Measurements from ENCODE around the gene MAPK7. TPM values are rescaled to one million over a fixed set of nuclear protein-coding genes. Genes with fewer than 3 reads are reported as not detected.

The MAPK7 gene
- total RNA-seq = 10 to 100 TPM; 13.3 to 16.7 (median 16.3) TPM
- polyA plus RNA-seq = 9.0 TPM
- long read RNA-seq, donor 1, full-length matches to known transcripts = 10 of 12 reads
- long read RNA-seq, donor 1, partial matches to known transcripts = 1 of 12 reads
- long read RNA-seq, donor 1, other reads (novel, unspliced or antisense) = 1 of 12 reads
- long read RNA-seq, donor 2, partial matches to known transcripts = 1 of 4 reads
- long read RNA-seq, donor 2, other reads (novel, unspliced or antisense) = 1 of 4 reads
- long read RNA-seq, donor 3, full-length matches to known transcripts = 4 of 5 reads
- long read RNA-seq, donor 3, partial matches to known transcripts = 1 of 5 reads
- long read RNA-seq, donor 3, other reads (novel, unspliced or antisense) = 0 of 5 reads
- long read RNA-seq, donor 4, partial matches to known transcripts = 3 of 6 reads
- long read RNA-seq, donor 4, other reads (novel, unspliced or antisense) = 1 of 6 reads

DNA sequence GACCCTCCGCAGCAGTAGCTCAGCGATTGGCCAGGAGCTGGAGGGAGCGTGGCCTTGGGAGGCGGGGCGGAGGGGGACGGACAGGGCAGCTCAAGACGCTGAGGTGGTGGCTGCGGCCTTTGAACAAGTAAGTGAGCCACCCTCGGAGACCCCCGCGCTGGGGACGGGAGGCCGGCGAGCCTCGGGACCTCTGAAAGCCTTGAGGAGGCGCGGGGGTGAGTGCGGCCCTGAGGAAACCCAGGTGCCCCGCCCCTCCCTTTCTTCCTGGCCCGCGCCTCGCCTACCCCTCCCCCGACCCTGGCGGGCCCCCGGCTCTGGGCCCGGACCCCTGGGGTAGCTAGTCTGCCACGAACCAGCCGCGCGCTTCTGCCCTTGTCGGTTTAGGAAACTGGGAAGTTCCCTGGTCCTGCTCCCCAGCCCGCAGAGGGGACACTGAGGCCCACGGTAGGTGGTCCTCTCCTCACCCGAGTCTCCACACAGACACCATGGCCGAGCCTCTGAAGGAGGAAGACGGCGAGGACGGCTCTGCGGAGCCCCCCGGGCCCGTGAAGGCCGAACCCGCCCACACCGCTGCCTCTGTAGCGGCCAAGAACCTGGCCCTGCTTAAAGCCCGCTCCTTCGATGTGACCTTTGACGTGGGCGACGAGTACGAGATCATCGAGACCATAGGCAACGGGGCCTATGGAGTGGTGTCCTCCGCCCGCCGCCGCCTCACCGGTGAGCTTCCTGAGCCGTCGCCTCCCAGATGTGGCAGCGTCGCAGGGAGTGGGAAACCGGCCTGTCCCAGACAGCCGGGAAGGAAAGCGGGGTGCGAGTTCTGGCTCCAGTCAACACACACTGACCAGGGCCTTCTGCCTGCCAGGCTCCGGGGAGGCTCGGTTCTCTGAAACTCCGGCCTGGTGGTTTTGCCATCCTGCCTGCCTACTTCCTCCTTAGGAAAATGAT is at the start of gene MAPK7:
MAPK7 (plus strand) TSS at position 83 of the 945 bp plus-strand sequence; CDS start at position 486, 403 bp downstream.
- Histone ChIP-seq H3K27ac (ENCODE audit: low read length) (peak within 1 kb of the TSS; percentile 98), H3K27me3 (ENCODE audit: control insufficient read depth, insufficient read depth) (no peaks in the 10 kb centered on the region), H3K9me3 (ENCODE audit: control insufficient read depth, low read length) (no peaks in the 10 kb centered on the region), H3K4me1 (ENCODE audit: control insufficient read depth, insufficient read depth, low read length) (peaks cover 1% of the 10 kb centered on the region), H3K4me3 (ENCODE audit: low read length) (peak within 1 kb of the TSS; percentile 77)
- WGBS = 4% methylated on average over 69 of the region's 69 CpGs
- peak in 1 of 2 donors; percentile 21 for ATAC-seq
- peak in 1 of 3 donors; percentile 42 for DNase-seq
- intact Hi-C loops (cut with DNase I) = loop anchor here in 1 of 4 donors (5.0 kb wide), 1 partner anchor 129 kb away; no protein-coding TSS in a partner anchor

DNA sequence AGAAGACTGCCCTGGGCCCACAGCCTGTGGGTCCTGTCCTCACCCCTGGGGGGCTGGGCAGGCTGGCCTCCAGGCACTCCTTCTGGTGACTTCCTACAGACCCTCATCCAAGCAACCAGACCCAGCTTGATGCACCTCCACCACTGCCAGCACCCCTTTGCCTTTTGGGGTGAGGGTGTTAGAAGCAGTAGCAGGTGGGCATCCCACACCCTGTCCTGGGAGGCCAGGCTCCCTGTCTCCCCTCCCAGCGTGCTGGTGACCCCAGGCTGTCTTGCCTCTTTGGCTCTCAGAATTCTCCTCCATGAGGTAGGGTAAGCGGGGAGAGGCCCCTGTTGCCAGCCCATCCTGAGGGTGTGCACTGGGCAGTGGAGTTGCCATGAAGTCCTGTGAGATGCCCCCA is 49.2 kb upstream of the MAPK7 start:
- no peak for ATAC-seq
- Histone ChIP-seq H3K4me1 (ENCODE audit: control insufficient read depth, insufficient read depth, low read length) (no peaks in the 10 kb centered on the region), H3K27ac (ENCODE audit: low read length) (no peak overlapping the region), H3K9me3 (ENCODE audit: control insufficient read depth, low read length) (no peaks in the 10 kb centered on the region), H3K4me3 (ENCODE audit: low read length) (no peak overlapping the region), H3K27me3 (ENCODE audit: control insufficient read depth, insufficient read depth) (no peaks in the 10 kb centered on the region)
- intact Hi-C loops (cut with DNase I) = loop anchor here in 1 of 4 donors (10.0 kb wide), 1 partner anchor 56 kb away; the partner anchor contains the start of gene MFAP4
- 96% methylated on average over 2 of the region's 2 CpGs for WGBS
- DNase-seq = no peak

DNA sequence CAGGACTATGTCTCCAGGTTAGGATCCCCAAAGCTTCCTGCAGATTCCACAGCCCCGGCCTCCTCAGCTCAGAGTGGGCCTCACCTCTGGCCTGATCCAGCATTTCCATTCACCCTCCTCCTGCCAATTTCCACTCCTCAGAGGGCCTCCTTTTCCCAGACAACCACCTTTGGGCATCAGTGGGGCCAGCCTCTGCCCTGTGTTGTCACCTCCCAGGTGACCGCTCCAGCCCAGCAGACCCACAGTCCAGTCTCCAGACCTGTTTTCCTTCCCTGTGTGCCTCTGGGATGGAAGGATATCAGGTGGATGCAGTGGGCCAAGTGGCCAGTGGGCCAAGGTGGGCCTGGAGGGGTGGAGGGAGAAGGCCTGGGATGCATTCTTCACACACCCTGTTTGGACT is 48.5 kb upstream of the MAPK7 start:
- no peaks in the 10 kb centered on the region for H3K4me1 ChIP-seq (ENCODE audit: control insufficient read depth, insufficient read depth, low read length)
- H3K27ac ChIP-seq (ENCODE audit: low read length) = no peak overlapping the region
- intact Hi-C loops (cut with DNase I) = loop anchor here in 1 of 4 donors (10.0 kb wide), 1 partner anchor 55 kb away; the partner anchor contains the start of gene MFAP4
- no peak for DNase-seq
- H3K9me3 ChIP-seq (ENCODE audit: control insufficient read depth, low read length) = no peaks in the 10 kb centered on the region
- H3K4me3 ChIP-seq (ENCODE audit: low read length) = no peak overlapping the region
- WGBS = 94% methylated on average over 2 of the region's 2 CpGs
- no peaks in the 10 kb centered on the region for H3K27me3 ChIP-seq (ENCODE audit: control insufficient read depth, insufficient read depth)
- no peak for ATAC-seq

DNA sequence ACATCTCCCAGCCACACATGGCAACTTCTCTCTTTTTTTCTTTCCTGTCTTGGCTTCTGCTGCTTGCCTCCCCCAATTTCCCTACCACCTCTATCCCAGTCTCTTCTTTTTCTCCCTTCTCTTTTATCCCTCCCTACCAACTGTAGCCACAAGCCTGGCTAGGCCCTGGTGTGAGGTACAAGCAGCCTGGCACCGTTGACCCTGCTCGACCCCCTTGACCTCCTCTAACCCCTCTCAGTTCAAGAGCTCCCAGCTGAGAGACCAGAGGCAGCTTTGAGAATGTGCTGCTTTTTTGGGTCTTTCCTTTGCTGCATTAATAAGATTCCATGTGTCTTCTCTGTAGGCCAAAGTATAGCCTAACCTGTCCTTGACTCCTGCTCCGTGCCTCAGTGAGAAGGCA is 48.0 kb upstream of the MAPK7 start:
- no peak overlapping the region for H3K27ac ChIP-seq (ENCODE audit: low read length)
- intact Hi-C loops (cut with DNase I) = no loop called here
- H3K4me3 ChIP-seq (ENCODE audit: low read length) = no peak overlapping the region
- ATAC-seq = no peak
- H3K4me1 ChIP-seq (ENCODE audit: control insufficient read depth, insufficient read depth, low read length) = no peaks in the 10 kb centered on the region
- no peaks in the 10 kb centered on the region for H3K9me3 ChIP-seq (ENCODE audit: control insufficient read depth, low read length)
- DNase-seq = no peak
- H3K27me3 ChIP-seq (ENCODE audit: control insufficient read depth, insufficient read depth) = no peaks in the 10 kb centered on the region
- 73% methylated on average over 3 of the region's 3 CpGs for WGBS

DNA sequence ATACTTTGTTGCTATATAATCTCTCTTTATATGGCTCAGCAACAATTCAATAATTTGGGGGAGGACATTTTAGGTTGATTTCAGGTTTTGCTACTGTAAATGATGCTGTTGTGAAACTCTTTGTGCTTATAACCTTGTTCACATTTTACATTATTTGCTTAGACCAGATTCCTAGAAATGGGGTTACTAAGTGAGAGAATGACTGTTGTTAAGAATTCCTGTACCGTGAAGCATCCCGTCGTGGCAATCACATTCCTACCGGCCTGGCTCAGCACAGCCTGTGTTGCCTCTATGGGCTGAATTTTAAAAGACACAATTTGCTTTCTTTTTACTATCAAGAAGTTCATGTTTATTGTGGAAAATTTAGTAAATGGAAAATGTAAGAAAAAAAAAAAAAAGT is 47.2 kb upstream of the MAPK7 start:
- intact Hi-C loops (cut with DNase I) = no loop called here
- no peak overlapping the region for H3K27ac ChIP-seq (ENCODE audit: low read length)

DNA sequence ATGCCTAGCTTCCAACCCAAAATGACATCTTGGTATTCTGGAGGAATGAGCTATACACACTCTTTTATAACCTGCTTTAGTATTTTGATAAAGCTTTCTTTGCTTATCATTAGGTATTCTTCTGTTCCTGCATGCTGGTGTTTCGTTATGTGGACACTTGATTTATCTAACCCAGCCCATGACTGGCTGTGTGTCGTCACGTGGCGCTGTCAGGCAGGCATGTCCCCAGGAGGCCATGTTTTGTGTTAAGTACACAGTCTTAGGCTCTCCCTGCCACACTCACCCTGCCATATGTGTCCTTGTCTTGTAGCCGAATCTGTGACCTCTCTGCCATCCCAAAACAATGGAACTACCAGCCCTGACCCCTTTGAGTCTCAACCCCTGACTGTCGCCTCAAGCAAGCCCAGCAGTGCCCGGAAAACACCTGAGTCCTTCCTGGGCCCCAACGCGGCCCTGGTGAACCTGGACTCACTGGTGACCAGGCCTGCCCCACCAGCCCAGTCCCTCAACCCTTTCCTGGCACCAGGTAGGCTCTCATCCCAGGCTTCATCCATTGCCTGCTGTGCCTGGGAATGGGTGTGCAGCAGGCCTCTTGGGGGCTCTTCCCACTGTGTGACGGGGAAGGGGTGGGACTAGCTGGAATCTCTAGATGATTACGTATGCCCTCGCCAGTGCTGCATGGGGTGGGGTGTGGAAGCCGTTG is 46.6 kb upstream of the MAPK7 start:
- Histone ChIP-seq H3K4me3 (ENCODE audit: low read length) (no peak overlapping the region), H3K27ac (ENCODE audit: low read length) (no peak overlapping the region), H3K9me3 (ENCODE audit: control insufficient read depth, low read length) (no peaks in the 10 kb centered on the region), H3K4me1 (ENCODE audit: control insufficient read depth, insufficient read depth, low read length) (peaks cover under 1% of the 10 kb centered on the region), H3K27me3 (ENCODE audit: control insufficient read depth, insufficient read depth) (no peaks in the 10 kb centered on the region)
- intact Hi-C loops (cut with DNase I) = no loop called here
- DNase-seq (no peak), ATAC-seq (no peak)
- 82% methylated on average over 13 of the region's 13 CpGs for WGBS

More for the DNA sequence above, 47.2 kb upstream of the MAPK7 start:
- 55% methylated on average over 4 of the region's 4 CpGs for WGBS
- ATAC-seq = no peak
- H3K4me1 ChIP-seq (ENCODE audit: control insufficient read depth, insufficient read depth, low read length) = no peaks in the 10 kb centered on the region
- no peaks in the 10 kb centered on the region for H3K27me3 ChIP-seq (ENCODE audit: control insufficient read depth, insufficient read depth)
- no peak for DNase-seq
- no peaks in the 10 kb centered on the region for H3K9me3 ChIP-seq (ENCODE audit: control insufficient read depth, low read length)
- no peak overlapping the region for H3K4me3 ChIP-seq (ENCODE audit: low read length)

DNA sequence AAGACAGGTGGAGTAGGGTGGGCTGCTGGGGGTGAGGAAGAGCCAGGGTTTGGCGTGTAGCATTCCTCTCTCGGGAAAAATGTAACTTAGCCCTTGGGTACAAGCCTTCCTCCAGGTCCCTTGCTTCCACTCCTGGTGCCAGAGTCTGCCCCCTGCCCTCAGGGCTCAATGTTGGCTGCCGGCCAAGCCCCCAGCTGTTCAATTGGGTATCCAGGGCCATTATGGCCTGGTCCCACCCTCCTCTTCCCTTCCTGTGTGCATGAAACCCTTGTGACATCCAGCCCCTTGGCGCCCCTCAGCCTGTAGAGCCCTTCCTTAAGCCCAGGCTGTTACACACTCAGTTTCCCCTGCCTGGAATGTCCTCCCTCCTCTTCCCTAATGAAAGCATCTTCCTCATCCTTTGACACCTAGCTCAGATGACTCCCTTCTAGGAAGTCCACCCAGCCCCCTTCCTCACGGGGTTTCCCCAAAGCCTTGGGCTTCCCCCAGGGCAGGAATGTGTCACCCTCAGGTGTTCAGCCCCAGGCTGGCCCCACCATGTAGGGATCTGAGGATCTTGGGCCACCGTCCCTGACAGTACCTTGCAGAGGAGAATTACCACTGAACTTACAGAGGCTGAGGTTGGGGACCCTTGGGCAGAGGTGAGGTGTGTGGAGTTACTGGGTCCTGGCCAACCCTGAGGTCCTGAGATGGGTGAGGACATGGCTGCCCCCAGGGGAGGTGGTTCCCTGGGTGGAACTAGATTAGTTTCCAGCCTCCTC is 45.7 kb upstream of the MAPK7 start:
- ATAC-seq (no peak), DNase-seq (peak in 2 of 3 donors; percentile 60 to 61)
- H3K27ac ChIP-seq (ENCODE audit: low read length) = no peak overlapping the region
- H3K4me3 ChIP-seq (ENCODE audit: low read length) = no peak overlapping the region
- intact Hi-C loops (cut with DNase I) = no loop called here
- WGBS = 67% methylated on average over 6 of the region's 6 CpGs
- no peaks in the 10 kb centered on the region for H3K27me3 ChIP-seq (ENCODE audit: control insufficient read depth, insufficient read depth)
- no peaks in the 10 kb centered on the region for H3K9me3 ChIP-seq (ENCODE audit: control insufficient read depth, low read length)
- peaks cover 7% of the 10 kb centered on the region for H3K4me1 ChIP-seq (ENCODE audit: control insufficient read depth, insufficient read depth, low read length)

DNA sequence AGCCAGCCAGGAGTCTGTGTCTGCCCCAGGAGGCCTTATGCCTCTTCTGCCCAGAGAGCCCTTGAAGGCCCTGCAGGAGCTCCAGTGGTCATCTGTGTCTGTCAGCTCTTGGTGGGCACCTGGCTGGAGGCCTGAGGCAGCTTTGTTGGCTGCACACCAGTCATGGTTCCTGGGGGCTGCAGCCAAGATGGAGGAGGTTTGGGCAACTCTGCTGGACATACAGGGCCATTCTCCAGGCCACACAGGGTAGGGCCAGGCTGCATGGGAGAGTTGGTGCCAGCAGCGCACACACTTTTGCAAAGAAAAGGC is 45.2 kb upstream of the MAPK7 start:
- no peak overlapping the region for H3K4me3 ChIP-seq (ENCODE audit: low read length)
- ATAC-seq (no peak), DNase-seq (no peak)
- no peaks in the 10 kb centered on the region for H3K27me3 ChIP-seq (ENCODE audit: control insufficient read depth, insufficient read depth)
- H3K4me1 ChIP-seq (ENCODE audit: control insufficient read depth, insufficient read depth, low read length) = peaks cover 9% of the 10 kb centered on the region
- no peaks in the 10 kb centered on the region for H3K9me3 ChIP-seq (ENCODE audit: control insufficient read depth, low read length)
- 98% methylated on average over 1 of the region's 1 CpG for WGBS
- intact Hi-C loops (cut with DNase I) = no loop called here
- no peak overlapping the region for H3K27ac ChIP-seq (ENCODE audit: low read length)

DNA sequence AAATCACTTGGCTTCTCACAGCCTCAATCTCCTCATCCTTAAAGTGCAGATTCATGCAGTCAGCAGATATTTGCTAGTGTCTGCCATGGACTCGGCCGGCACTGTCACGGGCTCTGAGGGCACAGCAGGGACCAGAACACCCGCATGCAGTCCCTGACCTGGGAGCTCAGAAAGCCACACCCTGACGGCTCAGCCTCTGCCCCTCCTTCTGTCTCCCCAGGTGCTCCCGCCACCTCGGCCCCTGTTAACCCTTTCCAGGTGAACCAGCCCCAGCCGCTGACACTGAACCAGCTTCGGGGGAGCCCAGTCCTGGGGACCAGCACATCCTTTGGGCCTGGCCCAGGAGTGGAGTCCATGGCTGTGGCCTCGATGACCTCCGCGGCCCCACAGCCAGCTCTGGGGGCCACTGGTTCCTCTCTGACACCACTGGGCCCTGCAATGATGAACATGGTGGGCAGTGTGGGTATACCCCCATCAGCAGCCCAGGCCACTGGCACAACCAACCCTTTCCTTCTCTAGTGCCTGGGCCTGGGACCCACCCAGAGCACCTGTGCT is 44.5 kb upstream of the MAPK7 start:
- intact Hi-C loops (cut with DNase I) = no loop called here
- H3K4me3 ChIP-seq (ENCODE audit: low read length) = no peak overlapping the region
- H3K4me1 ChIP-seq (ENCODE audit: control insufficient read depth, insufficient read depth, low read length) = peaks cover 10% of the 10 kb centered on the region
- H3K9me3 ChIP-seq (ENCODE audit: control insufficient read depth, low read length) = no peaks in the 10 kb centered on the region
- no peak overlapping the region for H3K27ac ChIP-seq (ENCODE audit: low read length)
- DNase-seq (no peak), ATAC-seq (no peak)
- 88% methylated on average over 12 of the region's 12 CpGs for WGBS
- H3K27me3 ChIP-seq (ENCODE audit: control insufficient read depth, insufficient read depth) = no peaks in the 10 kb centered on the region

DNA sequence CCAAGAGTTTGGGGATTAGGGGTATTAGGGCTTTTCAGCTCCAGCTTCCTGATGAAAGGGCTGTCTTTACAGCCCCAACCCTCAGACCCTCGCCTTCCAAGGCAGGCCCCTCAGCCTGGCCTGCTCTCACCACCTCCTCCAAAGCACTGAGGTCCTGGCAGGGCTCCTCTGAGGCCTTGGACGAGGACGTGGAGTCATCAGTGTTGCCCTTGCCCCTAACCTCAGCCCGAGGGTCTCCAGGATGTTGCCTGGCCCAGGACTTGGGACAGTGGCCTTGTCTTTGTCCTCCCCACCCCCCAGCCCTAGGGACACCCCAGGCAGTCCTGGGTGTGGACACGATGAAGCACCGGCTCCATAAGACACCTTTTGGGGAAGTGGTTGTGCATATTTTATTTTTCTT is 44.0 kb upstream of the MAPK7 start:
- intact Hi-C loops (cut with DNase I) = no loop called here
- H3K27me3 ChIP-seq (ENCODE audit: control insufficient read depth, insufficient read depth) = no peaks in the 10 kb centered on the region
- WGBS = 88% methylated on average over 6 of the region's 6 CpGs
- peaks cover 10% of the 10 kb centered on the region for H3K4me1 ChIP-seq (ENCODE audit: control insufficient read depth, insufficient read depth, low read length)
- ATAC-seq (no peak), DNase-seq (no peak)
- H3K27ac ChIP-seq (ENCODE audit: low read length) = no peak overlapping the region
- no peak overlapping the region for H3K4me3 ChIP-seq (ENCODE audit: low read length)
- no peaks in the 10 kb centered on the region for H3K9me3 ChIP-seq (ENCODE audit: control insufficient read depth, low read length)
